GM23248 (cell line): ENCODE data around the gene TMEM59. TPM values are rescaled to one million over a fixed set of nuclear protein-coding genes. Genes with fewer than 3 reads are reported as not detected.
"Not testable (repeated sequence)": the region's sequence is repeated elsewhere in the genome, so short reads cannot be mapped to it uniquely, and the experiment has no call there.

Source experiments
- DNase-seq: peaks from one replicate; pipeline ENCODE4 v3.0.0-alpha.2; 2015
- H2AFZ ChIP-seq: fragments of 200-600 bp; sonication (generic); 2 replicates; pipeline ENCODE4 v1.6.1; 2016; ENCODE audit warnings: antibody characterized with exemption
- H3F3A ChIP-seq: fragments of 200-600 bp; sonication (generic); 2 replicates; pipeline ENCODE4 v1.6.1; 2016; ENCODE audit warnings: mild to moderate bottlenecking, antibody characterized with exemption, mixed run types; ENCODE audit not compliant: insufficient read depth
- H3K27ac ChIP-seq: fragments of 200-600 bp; sonication (generic); 2 replicates; pipeline ENCODE4 v1.5.1; 2016; ENCODE audit warnings: mild to moderate bottlenecking
- H3K27me3 ChIP-seq: fragments of 200-600 bp; sonication (generic); replicated peaks from 2 replicates; pipeline ENCODE4 v1.6.1; 2016; ENCODE audit warnings: mild to moderate bottlenecking; ENCODE audit not compliant: insufficient read depth
- H3K36me3 ChIP-seq: fragments of 200-600 bp; sonication (generic); 2 replicates; pipeline ENCODE4 v1.6.1; 2016; ENCODE audit warnings: low read depth, mild to moderate bottlenecking
- H3K4me1 ChIP-seq: fragments of 200-600 bp; sonication (generic); 2 replicates; pipeline ENCODE4 v1.6.1; 2016; ENCODE audit warnings: mild to moderate bottlenecking; ENCODE audit not compliant: insufficient read depth
- H3K4me2 ChIP-seq: fragments of 200-600 bp; sonication (generic); one replicate; pipeline ENCODE4 v1.6.1; 2016; ENCODE audit warnings: mild to moderate bottlenecking; ENCODE audit not compliant: unreplicated experiment
- H3K4me3 ChIP-seq: fragments of 200-600 bp; sonication (generic); 2 replicates; pipeline ENCODE4 v1.5.1; 2016; ENCODE audit warnings: mild to moderate bottlenecking
- H3K79me2 ChIP-seq: fragments of 200-600 bp; sonication (generic); 2 replicates; pipeline ENCODE4 v1.6.1; 2016; ENCODE audit warnings: mild to moderate bottlenecking; ENCODE audit not compliant: insufficient read depth
- H3K9ac ChIP-seq: fragments of 200-600 bp; sonication (generic); 2 replicates; pipeline ENCODE4 v1.6.1; 2016; ENCODE audit warnings: mild to moderate bottlenecking
- H3K9me2 ChIP-seq: fragments of 200-600 bp; sonication (generic); 2 replicates; pipeline ENCODE4 v1.6.1; 2016; ENCODE audit warnings: mixed run types, mild to moderate bottlenecking, moderate library complexity; ENCODE audit not compliant: insufficient read depth
- H3K9me3 ChIP-seq: fragments of 200-600 bp; sonication (generic); one replicate; pipeline ENCODE4 v1.6.1; 2017; ENCODE audit warnings: low read depth
- H4K20me1 ChIP-seq: fragments of 200-600 bp; sonication (generic); 2 replicates; pipeline ENCODE4 v1.6.0; 2016; ENCODE audit not compliant: insufficient read depth
- EZH2 ChIP-seq: fragments of 200-600 bp; sonication (generic); IDR thresholded peaks from 2 replicates; pipeline ENCODE4 v1.6.1; 2018; ENCODE audit warnings: antibody characterized with exemption, mild to moderate bottlenecking; ENCODE audit not compliant: insufficient read depth, poor library complexity, severe bottlenecking
- EZH2phosphoT487 ChIP-seq: fragments of 200-600 bp; sonication (generic); IDR thresholded peaks from 2 replicates; pipeline ENCODE4 v1.6.1; 2018; ENCODE audit warnings: antibody characterized with exemption, moderate library complexity, mild to moderate bottlenecking, low read depth; ENCODE audit not compliant: insufficient read depth
- WGBS, 2 experiments: methylation state at CpG; one replicate each; pipeline ENCODE4 v1.1.6; 2015 to 2017; ENCODE audit warnings: low lambda C conversion rate in 2 of 2, low coverage in 1 of 2; ENCODE audit errors: missing lambda C conversion rate in 2 of 2; 5-methylcytosine and 5-hydroxymethylcytosine counted together
- in situ Hi-C: fragments of 300-500 bp; cut with MboI; formaldehyde crosslinking; loops from 2 replicates; pipeline ENCODE4 v1.15.0; 2020
- polyA plus RNA-seq: library from polyadenylated mRNA; unstranded; fragments of >200 nt; fragmentation: Nextera tagmentation; extraction: Ambion mirVana; gene quantifications from 2 replicates; pipeline ENCODE4 v1.2.1, GENCODE V29; 2016
- total RNA-seq: library from RNA; depleted of rRNA; stranded (reverse); fragments of >200 nt; shearing (Covaris generic); gene quantifications from 2 replicates; pipeline ENCODE4 v1.2.3, GENCODE V29; 2014

The TMEM59 gene
- total and polyA plus RNA-seq, 2 experiments from 2014 or later: 425 to 774 TPM

GRCh38 chr1:54006508-54006907 lies 46.5 kb downstream of the TMEM59 start:
- no peak for DNase-seq

DNA sequence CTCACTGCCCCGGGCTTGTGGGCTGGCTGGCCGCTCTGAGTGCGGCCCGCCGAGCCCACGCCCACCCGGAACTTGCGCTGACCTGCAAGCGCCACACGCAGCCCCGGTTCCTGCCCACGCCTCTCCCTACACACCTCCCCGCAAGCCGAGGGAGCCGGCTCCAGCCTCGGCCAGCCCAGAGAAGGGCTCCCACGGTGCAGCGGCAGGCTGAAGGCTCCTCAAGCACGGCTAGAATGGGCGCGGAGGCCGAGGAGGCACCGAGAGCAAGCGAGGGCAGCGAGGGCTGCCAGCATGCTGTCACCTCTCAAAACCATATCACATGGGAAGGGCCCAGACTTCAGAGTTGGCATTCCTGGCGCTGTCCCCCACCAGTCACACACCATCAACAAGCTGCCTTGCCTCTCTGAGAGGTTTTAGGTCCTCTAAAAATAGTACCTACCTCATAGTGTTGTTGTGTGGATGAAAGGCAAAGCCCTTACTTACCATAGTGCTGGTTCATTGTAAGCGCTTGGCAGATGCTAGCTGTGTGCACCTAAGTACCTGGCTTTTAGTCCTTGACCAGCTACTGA lies 48.4 kb downstream of the TMEM59 start:
- H4K20me1 ChIP-seq: no peaks in the 10 kb centered on the region
- H3K9me2 ChIP-seq: no peaks in the 10 kb centered on the region
- DNase-seq: no peak
- TF ChIP-seq EZH2 (no peak), EZH2phosphoT487 (no peak)
- H3K9me3 ChIP-seq: no peaks in the 10 kb centered on the region
- no peak overlapping the region for H2AFZ ChIP-seq
- WGBS, 2 experiments: 89 to 90% methylated on average over 24 to 25 of the region's 27 CpGs
- no peak overlapping the region for H3K27ac ChIP-seq
- H3K79me2 ChIP-seq: no peaks in the 10 kb centered on the region
- no peaks in the 10 kb centered on the region for H3K4me1 ChIP-seq
- H3K4me3 ChIP-seq: no peak overlapping the region
- no peaks in the 10 kb centered on the region for H3F3A ChIP-seq
- no peaks in the 10 kb centered on the region for H3K36me3 ChIP-seq
- in situ Hi-C loops: no loop called here
- H3K4me2 ChIP-seq: no peak overlapping the region
- H3K9ac ChIP-seq: no peak overlapping the region
- H3K27me3 ChIP-seq: peaks cover 3% of the 10 kb centered on the region; the same call in 1 of the 2 replicates

More at GRCh38 chr1:54006508-54006907, 46.5 kb downstream of the TMEM59 start:
- H3K79me2 ChIP-seq: no peaks in the 10 kb centered on the region
- no peaks in the 10 kb centered on the region for H3F3A ChIP-seq
- H3K36me3 ChIP-seq: no peaks in the 10 kb centered on the region
- no peak overlapping the region for H3K27ac ChIP-seq
- H3K4me3 ChIP-seq: no peak overlapping the region
- no peak overlapping the region for H3K9ac ChIP-seq
- H3K9me2 ChIP-seq: no peaks in the 10 kb centered on the region
- no peak overlapping the region for H3K4me2 ChIP-seq
- in situ Hi-C loops: no loop called here
- TF ChIP-seq EZH2 (no peak), EZH2phosphoT487 (no peak)
- 40% methylated on average over 4 of the region's 4 CpGs for WGBS, 2 experiments
- H3K4me1 ChIP-seq: no peaks in the 10 kb centered on the region
- H2AFZ ChIP-seq: no peak overlapping the region
- no peaks in the 10 kb centered on the region for H4K20me1 ChIP-seq
- H3K27me3 ChIP-seq: peaks cover 5% of the 10 kb centered on the region; the same call in 1 of the 2 replicates
- no peaks in the 10 kb centered on the region for H3K9me3 ChIP-seq

GRCh38 chr1:54003750-54004480 lies 49.1 kb downstream of the TMEM59 start:
- H3K9ac ChIP-seq, in situ Hi-C loops, H4K20me1 ChIP-seq, H3K4me3 ChIP-seq, H3K27ac ChIP-seq, H3K4me2 ChIP-seq, DNase-seq, H3K79me2 ChIP-seq, H2AFZ ChIP-seq, H3K4me1 ChIP-seq, H3K27me3 ChIP-seq, H3K9me3 ChIP-seq, H3K9me2 ChIP-seq, H3F3A ChIP-seq, H3K36me3 ChIP-seq: not testable (repeated sequence)
- 88 to 92% methylated on average over 17 to 18 of the region's 19 CpGs for WGBS, 2 experiments

GRCh38 chr1:54003249-54003646 lies 49.8 kb downstream of the TMEM59 start:
- Histone ChIP-seq H3K4me2 (no peak overlapping the region), H4K20me1 (no peaks in the 10 kb centered on the region), H3K79me2 (no peaks in the 10 kb centered on the region), H3K27me3 (no peaks in the 10 kb centered on the region; the same call in 1 of the 2 replicates), H3K27ac (no peak overlapping the region), H3K9me2 (no peaks in the 10 kb centered on the region), H2AFZ (no peak overlapping the region), H3K9ac (no peak overlapping the region), H3F3A (no peaks in the 10 kb centered on the region), H3K36me3 (no peaks in the 10 kb centered on the region), H3K9me3 (no peaks in the 10 kb centered on the region), H3K4me3 (no peak overlapping the region), H3K4me1 (no peaks in the 10 kb centered on the region)
- in situ Hi-C loops: no loop called here
- TF ChIP-seq EZH2phosphoT487: no peak
- TF ChIP-seq EZH2: no peak
- 83 to 86% methylated on average over 11 to 12 of the region's 12 CpGs for WGBS, 2 experiments
- DNase-seq: no peak
